ENCODE results near the gene CA10.

Gene CA10

DNA sequence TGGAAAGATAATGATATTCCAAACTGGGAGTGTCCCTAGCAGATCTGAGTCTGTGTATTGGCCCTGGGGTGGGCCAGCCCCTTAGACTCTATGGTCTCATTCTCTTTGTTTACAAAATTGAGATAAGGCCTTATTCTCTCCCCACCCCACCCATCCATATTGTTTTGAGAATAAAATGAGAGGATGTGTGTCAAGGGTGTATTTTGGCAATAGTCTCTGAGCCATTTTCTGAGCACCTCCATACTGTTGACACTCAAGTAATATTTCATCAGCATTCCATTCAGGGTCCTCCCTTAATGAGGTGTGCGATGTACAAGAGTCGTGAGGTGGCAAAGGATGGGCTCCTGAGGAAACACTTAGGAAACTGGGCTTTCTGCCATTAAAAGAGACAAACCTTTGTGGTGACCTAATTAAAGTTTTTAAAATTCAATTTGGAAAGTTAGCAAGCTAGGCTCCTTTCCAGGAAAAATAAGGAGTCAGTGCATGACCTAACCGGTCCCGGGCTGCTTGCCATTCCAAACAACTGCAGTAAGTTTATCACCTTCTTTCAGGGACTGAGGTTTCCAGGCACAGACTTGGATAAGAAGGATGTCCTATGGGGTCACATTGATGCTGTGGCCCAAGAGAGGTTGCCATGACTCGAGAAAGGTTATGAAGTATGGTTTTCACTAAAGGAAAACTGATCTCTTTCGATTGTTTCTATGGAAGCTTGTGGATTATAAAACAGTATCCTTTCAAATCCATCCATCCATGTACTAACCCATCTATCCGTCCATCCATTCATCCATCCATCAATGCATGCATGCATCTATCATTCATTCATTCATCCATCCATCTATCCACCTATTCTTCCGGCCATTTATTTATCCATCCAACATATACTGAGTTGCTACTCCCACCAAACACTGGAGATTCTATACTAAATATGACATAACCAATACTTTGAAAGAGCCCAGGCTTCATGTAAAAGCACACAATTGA, 454.9 kb downstream of the CA10 start:
- no peak for TF ChIP-seq CTCF (conservative IDR thresholded peaks at IDR 0.05; ENCODE audit: low read depth, low read length)
- no peak overlapping the region for H3K4me3 ChIP-seq (ENCODE audit: low read length)
- DNase-seq (ENCODE audit: low read depth), result no peak

GRCh38 chr17:51702963-51703360, 455.6 kb downstream of the CA10 start:
- DNase-seq (ENCODE audit: low read depth), result no peak
- TF ChIP-seq CTCF (conservative IDR thresholded peaks at IDR 0.05; ENCODE audit: low read depth, low read length), result no peak
- no peak overlapping the region for H3K4me3 ChIP-seq (ENCODE audit: low read length)

GRCh38 chr17:51701501-51701900, 457.0 kb downstream of the CA10 start:
- no peak overlapping the region for H3K4me3 ChIP-seq (ENCODE audit: low read length)
- no peak for DNase-seq (ENCODE audit: low read depth)
- TF ChIP-seq CTCF (conservative IDR thresholded peaks at IDR 0.05; ENCODE audit: low read depth, low read length), result no peak

GRCh38 chr17:51700011-51700760, 458.3 kb downstream of the CA10 start:
- no peak for TF ChIP-seq CTCF (conservative IDR thresholded peaks at IDR 0.05; ENCODE audit: low read depth, low read length)
- no peak overlapping the region for H3K4me3 ChIP-seq (ENCODE audit: low read length)

DNA sequence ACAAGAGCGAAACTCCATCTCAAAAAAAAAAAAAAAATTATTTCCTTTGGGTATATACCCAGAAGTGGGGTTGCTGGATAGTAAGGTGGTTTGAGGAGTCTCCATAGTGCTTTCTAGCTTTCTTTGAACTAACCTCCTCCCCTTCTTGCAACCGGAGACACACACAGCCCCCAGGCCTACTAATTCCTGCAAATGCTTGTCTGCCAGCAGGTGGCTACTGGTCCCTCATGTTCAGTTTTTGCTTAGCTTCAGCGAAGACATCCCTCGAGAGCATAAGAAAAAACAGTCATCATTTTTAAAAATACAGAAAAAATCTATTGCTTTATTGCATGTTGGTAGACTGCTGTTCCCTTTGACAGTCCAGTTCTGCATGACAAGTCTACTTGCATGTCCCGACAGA, 459.2 kb downstream of the CA10 start:
- no peak for DNase-seq (ENCODE audit: low read depth)
- no peak for TF ChIP-seq CTCF (conservative IDR thresholded peaks at IDR 0.05; ENCODE audit: low read depth, low read length)
- H3K4me3 ChIP-seq (ENCODE audit: low read length), result no peak overlapping the region

More at GRCh38 chr17:51700011-51700760, 458.3 kb downstream of the CA10 start:
- DNase-seq (ENCODE audit: low read depth), result no peak

DNA sequence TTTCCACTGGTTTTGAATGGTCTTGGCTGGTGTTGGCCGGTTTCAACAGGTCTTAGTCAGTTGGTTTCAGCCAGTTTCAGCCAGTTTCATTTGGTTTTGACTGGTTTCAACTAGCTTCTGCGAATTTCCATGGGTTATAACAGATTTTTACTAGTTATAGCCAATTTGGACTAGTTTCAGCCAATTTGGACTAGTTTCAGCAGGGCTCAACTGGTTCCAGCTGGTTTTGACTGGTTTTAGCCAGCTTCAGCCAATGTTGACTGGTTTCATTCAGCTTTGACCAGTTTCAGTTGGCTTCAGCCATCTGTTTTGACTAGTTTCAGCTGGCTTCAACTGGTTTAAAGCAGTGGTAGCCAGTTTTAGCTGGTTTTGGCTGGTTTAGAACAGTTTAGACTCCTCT, 465.6 kb downstream of the CA10 start:
- no peak overlapping the region for H3K4me3 ChIP-seq (ENCODE audit: low read length)
- no peak for TF ChIP-seq CTCF (conservative IDR thresholded peaks at IDR 0.05; ENCODE audit: low read depth, low read length)
- DNase-seq (ENCODE audit: low read depth), result no peak

Data from retinal pigment epithelial cell (primary cell).